ENCODE measurements around the gene GAPDH. TPM values are rescaled to one million over a fixed set of nuclear protein-coding genes. Genes with fewer than 3 reads are reported as not detected.

GAPDH gene
- total RNA-seq, 1 donor from 2014 or later, result 5,167 TPM

- peak overlapping the region; percentile 35 for H3K4me3 Mint-ChIP-seq (ENCODE audit: unreplicated experiment)
- Histone ChIP-seq H3K4me2 (ENCODE audit: low read length) (no peak overlapping the region), H3K27ac (ENCODE audit: low read depth, low read length) (no peak overlapping the region)
These were observed 28.6 kb downstream of the GAPDH start for GRCh38 chr12:6562881-6563280.

GRCh38 chr12:6563448-6564050, 29.2 kb downstream of the GAPDH start:
- Mint-ChIP-seq H3K9me3 (ENCODE audit: unreplicated experiment) (no peaks in the 10 kb centered on the region), H3K27me3 (ENCODE audit: low read depth, unreplicated experiment) (no peaks in the 10 kb centered on the region), H3K36me3 (ENCODE audit: low read depth, unreplicated experiment) (peaks cover 29% of the 10 kb centered on the region), H3K4me3 (ENCODE audit: unreplicated experiment) (no peak overlapping the region), H3K4me1 (ENCODE audit: low read depth, unreplicated experiment) (peaks cover 6% of the 10 kb centered on the region), H3K27ac (ENCODE audit: unreplicated experiment) (peak overlapping the region; percentile 8)
- no peak for FAIRE-seq
- Histone ChIP-seq H3K79me2 (ENCODE audit: insufficient read depth, low read length) (peaks cover 66% of the 10 kb centered on the region), H3K9me3 (ENCODE audit: insufficient read depth, low read depth, low read length) (no peaks in the 10 kb centered on the region), H3K27ac (ENCODE audit: low read depth, low read length) (no peak overlapping the region), H3K9ac (ENCODE audit: low read length) (no peak overlapping the region), H4K20me1 (ENCODE audit: insufficient read depth, low read length) (peaks cover 68% of the 10 kb centered on the region), H3K36me3 (ENCODE audit: insufficient read depth, low read length) (peaks cover 59% of the 10 kb centered on the region), H3K27me3 (ENCODE audit: insufficient read depth, low read length) (no peaks in the 10 kb centered on the region), H2AFZ (ENCODE audit: low read depth, low read length) (no peak overlapping the region), H3K4me1 (ENCODE audit: insufficient read depth, low read length) (peaks cover 5% of the 10 kb centered on the region), H3K4me3 (ENCODE audit: insufficient read depth, low read depth, low read length) (no peak overlapping the region), H3K4me2 (ENCODE audit: low read length) (no peak overlapping the region)
- peak; percentile 68 for TF ChIP-seq CTCF (IDR thresholded peaks at IDR 0.05; ENCODE audit: insufficient read depth, low read depth, low read length)
- TF ChIP-seq EZH2 (IDR thresholded peaks at IDR 0.05; ENCODE audit: insufficient read depth, low read length), result no peak
- DNase-seq (ENCODE audit: low read depth), result no peak

More at GRCh38 chr12:6562881-6563280, 28.6 kb downstream of the GAPDH start:
- Mint-ChIP-seq H3K9me3 (ENCODE audit: unreplicated experiment) (no peaks in the 10 kb centered on the region), H3K36me3 (ENCODE audit: low read depth, unreplicated experiment) (peaks cover 29% of the 10 kb centered on the region), H3K27me3 (ENCODE audit: low read depth, unreplicated experiment) (no peaks in the 10 kb centered on the region), H3K27ac (ENCODE audit: unreplicated experiment) (no peak overlapping the region), H3K4me1 (ENCODE audit: low read depth, unreplicated experiment) (peaks cover 6% of the 10 kb centered on the region)
- no peak for TF ChIP-seq CTCF (IDR thresholded peaks at IDR 0.05; ENCODE audit: insufficient read depth, low read depth, low read length)
- no peak for TF ChIP-seq EZH2 (IDR thresholded peaks at IDR 0.05; ENCODE audit: insufficient read depth, low read length)
- no peak for FAIRE-seq
- Histone ChIP-seq H3K4me3 (ENCODE audit: insufficient read depth, low read depth, low read length) (no peak overlapping the region), H3K9me3 (ENCODE audit: insufficient read depth, low read depth, low read length) (no peaks in the 10 kb centered on the region), H4K20me1 (ENCODE audit: insufficient read depth, low read length) (peaks cover 70% of the 10 kb centered on the region), H2AFZ (ENCODE audit: low read depth, low read length) (no peak overlapping the region), H3K9ac (ENCODE audit: low read length) (no peak overlapping the region), H3K4me1 (ENCODE audit: insufficient read depth, low read length) (peaks cover 5% of the 10 kb centered on the region), H3K79me2 (ENCODE audit: insufficient read depth, low read length) (peaks cover 60% of the 10 kb centered on the region), H3K27me3 (ENCODE audit: insufficient read depth, low read length) (no peaks in the 10 kb centered on the region), H3K36me3 (ENCODE audit: insufficient read depth, low read length) (peaks cover 59% of the 10 kb centered on the region)
- DNase-seq (ENCODE audit: low read depth), result no peak

GRCh38 chr12:6567112-6567670, 32.9 kb downstream of the GAPDH start:
- Histone ChIP-seq H3K27ac (ENCODE audit: low read depth, low read length) (no peak overlapping the region), H3K4me2 (ENCODE audit: low read length) (peak overlapping the region; percentile 91), H4K20me1 (ENCODE audit: insufficient read depth, low read length) (peaks cover 58% of the 10 kb centered on the region), H3K36me3 (ENCODE audit: insufficient read depth, low read length) (peaks cover 43% of the 10 kb centered on the region), H3K9me3 (ENCODE audit: insufficient read depth, low read depth, low read length) (no peaks in the 10 kb centered on the region), H3K9ac (ENCODE audit: low read length) (peak overlapping the region; percentile 90), H3K27me3 (ENCODE audit: insufficient read depth, low read length) (no peaks in the 10 kb centered on the region), H3K4me1 (ENCODE audit: insufficient read depth, low read length) (peaks cover 5% of the 10 kb centered on the region), H3K4me3 (ENCODE audit: insufficient read depth, low read depth, low read length) (peak overlapping the region; percentile 90), H2AFZ (ENCODE audit: low read depth, low read length) (no peak overlapping the region), H3K79me2 (ENCODE audit: insufficient read depth, low read length) (peaks cover 60% of the 10 kb centered on the region)
- FAIRE-seq (no peak), DNase-seq (ENCODE audit: low read depth) (no peak)
- Mint-ChIP-seq H3K9me3 (ENCODE audit: unreplicated experiment) (no peaks in the 10 kb centered on the region), H3K4me3 (ENCODE audit: unreplicated experiment) (peak overlapping the region; percentile 91), H3K27me3 (ENCODE audit: low read depth, unreplicated experiment) (no peaks in the 10 kb centered on the region), H3K4me1 (ENCODE audit: low read depth, unreplicated experiment) (peaks cover 9% of the 10 kb centered on the region), H3K36me3 (ENCODE audit: low read depth, unreplicated experiment) (peaks cover 19% of the 10 kb centered on the region), H3K27ac (ENCODE audit: unreplicated experiment) (peak overlapping the region; percentile 93)
- TF ChIP-seq CTCF (IDR thresholded peaks at IDR 0.05; ENCODE audit: insufficient read depth, low read depth, low read length), result no peak
- TF ChIP-seq EZH2 (IDR thresholded peaks at IDR 0.05; ENCODE audit: insufficient read depth, low read length), result no peak

Measured in astrocyte (in vitro differentiated cells and primary cell).